Neutrophil (primary cell): ENCODE data around the gene PVRIG.
"Not testable (repeated sequence)": the region's sequence is repeated elsewhere in the genome, so short reads cannot be mapped to it uniquely, and the experiment has no call there.

ENCODE experiments used
- H3K27ac ChIP-seq: fragments of 200-600 bp; sonication (generic); 2 replicates; pipeline ENCODE4 v1.5.1; 2016; ENCODE audit warnings: mild to moderate bottlenecking, moderate library complexity
- H3K27me3 ChIP-seq: fragments of 200-600 bp; sonication (generic); 2 replicates; pipeline ENCODE4 v1.6.0; 2016; ENCODE audit warnings: mild to moderate bottlenecking
- H3K36me3 ChIP-seq: fragments of 200-600 bp; sonication (generic); 2 replicates; pipeline ENCODE4 v1.5.1; 2017
- H3K4me1 ChIP-seq, 2 experiments: fragments of 200-600 bp in 1 of 2; sonication (generic) in 1 of 2; 1 replicate in 1 of 2; 2 replicates in 1 of 2; pipeline versions ENCODE4 v1.5.1 to v1.6.1; 2013 to 2016; ENCODE audit warnings: low read depth in 1 of 2, low read length in 1 of 2, mild to moderate bottlenecking in 1 of 2, moderate library complexity in 1 of 2; ENCODE audit not compliant: control insufficient read depth in 1 of 2, insufficient read depth in 1 of 2
- H3K4me3 ChIP-seq, 2 experiments: fragments of 200-600 bp in 1 of 2; sonication (generic) in 1 of 2; 1 replicate in 1 of 2; 2 replicates in 1 of 2; pipeline ENCODE4 v1.5.1; 2013 to 2016; ENCODE audit warnings: low read depth in 1 of 2, low read length in 1 of 2, mild to moderate bottlenecking in 1 of 2, moderate library complexity in 1 of 2
- H3K9me3 ChIP-seq: fragments of 200-600 bp; sonication (generic); 2 replicates; pipeline ENCODE4 v1.5.1; 2016
- TF ChIP-seq, protein P1 (sequence below): fragments of 200-600 bp; sonication (generic); IDR thresholded peaks from 2 replicates; pipeline ENCODE4 v1.5.1; 2016; ENCODE audit warnings: antibody characterized with exemption

Gene PVRIG

GRCh38 chr7:100195222-100195621 is 24.5 kb upstream of the PVRIG start:
- H3K27ac ChIP-seq, result no peak overlapping the region
- H3K9me3 ChIP-seq, result no peaks in the 10 kb centered on the region
- no peaks in the 10 kb centered on the region for H3K27me3 ChIP-seq
- peaks cover 9 to 17% of the 10 kb centered on the region in 2 experiments for H3K4me1 ChIP-seq
- H3K4me3 ChIP-seq, result no peak overlapping the region
- TF ChIP-seq, protein P1, sequence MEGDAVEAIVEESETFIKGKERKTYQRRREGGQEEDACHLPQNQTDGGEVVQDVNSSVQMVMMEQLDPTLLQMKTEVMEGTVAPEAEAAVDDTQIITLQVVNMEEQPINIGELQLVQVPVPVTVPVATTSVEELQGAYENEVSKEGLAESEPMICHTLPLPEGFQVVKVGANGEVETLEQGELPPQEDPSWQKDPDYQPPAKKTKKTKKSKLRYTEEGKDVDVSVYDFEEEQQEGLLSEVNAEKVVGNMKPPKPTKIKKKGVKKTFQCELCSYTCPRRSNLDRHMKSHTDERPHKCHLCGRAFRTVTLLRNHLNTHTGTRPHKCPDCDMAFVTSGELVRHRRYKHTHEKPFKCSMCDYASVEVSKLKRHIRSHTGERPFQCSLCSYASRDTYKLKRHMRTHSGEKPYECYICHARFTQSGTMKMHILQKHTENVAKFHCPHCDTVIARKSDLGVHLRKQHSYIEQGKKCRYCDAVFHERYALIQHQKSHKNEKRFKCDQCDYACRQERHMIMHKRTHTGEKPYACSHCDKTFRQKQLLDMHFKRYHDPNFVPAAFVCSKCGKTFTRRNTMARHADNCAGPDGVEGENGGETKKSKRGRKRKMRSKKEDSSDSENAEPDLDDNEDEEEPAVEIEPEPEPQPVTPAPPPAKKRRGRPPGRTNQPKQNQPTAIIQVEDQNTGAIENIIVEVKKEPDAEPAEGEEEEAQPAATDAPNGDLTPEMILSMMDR, result no peak
- H3K36me3 ChIP-seq, result no peaks in the 10 kb centered on the region

DNA sequence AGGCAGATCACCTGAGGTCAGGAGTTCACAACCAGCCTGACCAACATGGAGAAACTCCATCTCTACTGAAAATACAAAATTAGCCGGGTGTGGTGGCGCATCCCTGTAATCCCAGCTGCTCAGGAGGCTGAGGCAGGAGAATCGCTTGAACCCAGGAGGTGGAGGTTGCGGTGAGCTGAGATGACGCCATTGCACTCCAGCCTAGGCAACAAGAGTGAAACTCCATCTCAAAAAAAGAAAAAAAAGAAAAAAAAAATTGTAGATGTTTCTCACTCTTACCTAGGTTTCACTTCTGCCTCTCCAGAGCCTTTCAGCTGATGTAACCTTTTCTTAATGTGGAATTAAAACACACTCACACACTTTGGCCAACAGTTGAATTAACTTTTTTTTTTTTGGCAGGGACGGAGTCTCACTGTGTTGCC is 23.8 kb upstream of the PVRIG start:
- H3K27me3 ChIP-seq, H3K9me3 ChIP-seq, H3K27ac ChIP-seq, H3K36me3 ChIP-seq, H3K4me3 ChIP-seq: not testable (repeated sequence)
- H3K4me1 ChIP-seq, result peaks cover 5 to 13% of the 10 kb centered on the region in 2 experiments

- Histone ChIP-seq H3K27ac (no peak overlapping the region), H3K36me3 (no peaks in the 10 kb centered on the region), H3K4me1 (no peaks in the 10 kb centered on the region), H3K27me3 (no peaks in the 10 kb centered on the region), H3K4me3 (no peak overlapping the region), H3K9me3 (no peaks in the 10 kb centered on the region)
- TF ChIP-seq, protein P1, result no peak
Observed at GRCh38 chr7:100198266-100198665, 21.5 kb upstream of the PVRIG start.

DNA sequence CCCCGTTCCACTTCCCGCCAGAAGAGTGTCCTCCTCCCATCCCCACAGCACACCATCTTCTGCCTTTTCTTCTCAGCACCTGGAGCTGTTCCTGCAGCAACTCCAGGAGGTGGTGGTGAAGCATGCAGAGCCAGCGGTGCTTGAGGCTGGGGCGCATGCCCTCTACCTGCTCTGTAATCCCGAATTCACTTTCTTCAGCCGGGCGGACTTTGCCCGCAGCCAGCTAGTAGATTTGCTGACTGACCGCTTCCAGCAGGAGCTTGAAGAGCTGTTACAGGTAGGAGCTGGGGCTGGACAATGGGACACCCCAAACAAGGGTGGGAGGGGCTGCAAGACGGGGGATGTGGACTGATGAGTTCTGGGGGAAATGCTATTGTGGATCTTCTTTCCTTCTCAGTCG is 19.1 kb upstream of the PVRIG start:
- no peaks in the 10 kb centered on the region for H3K4me1 ChIP-seq
- H3K9me3 ChIP-seq, result no peaks in the 10 kb centered on the region
- H3K4me3 ChIP-seq, result no peak overlapping the region
- no peak overlapping the region for H3K27ac ChIP-seq
- TF ChIP-seq, protein P1, result no peak
- no peaks in the 10 kb centered on the region for H3K36me3 ChIP-seq
- no peaks in the 10 kb centered on the region for H3K27me3 ChIP-seq

GRCh38 chr7:100204454-100204853 is 15.3 kb upstream of the PVRIG start:
- TF ChIP-seq, protein P1, result no peak
- Histone ChIP-seq H3K4me1 (no peaks in the 10 kb centered on the region), H3K9me3 (no peaks in the 10 kb centered on the region), H3K4me3 (no peak overlapping the region), H3K36me3 (no peaks in the 10 kb centered on the region), H3K27me3 (no peaks in the 10 kb centered on the region), H3K27ac (no peak overlapping the region)

DNA sequence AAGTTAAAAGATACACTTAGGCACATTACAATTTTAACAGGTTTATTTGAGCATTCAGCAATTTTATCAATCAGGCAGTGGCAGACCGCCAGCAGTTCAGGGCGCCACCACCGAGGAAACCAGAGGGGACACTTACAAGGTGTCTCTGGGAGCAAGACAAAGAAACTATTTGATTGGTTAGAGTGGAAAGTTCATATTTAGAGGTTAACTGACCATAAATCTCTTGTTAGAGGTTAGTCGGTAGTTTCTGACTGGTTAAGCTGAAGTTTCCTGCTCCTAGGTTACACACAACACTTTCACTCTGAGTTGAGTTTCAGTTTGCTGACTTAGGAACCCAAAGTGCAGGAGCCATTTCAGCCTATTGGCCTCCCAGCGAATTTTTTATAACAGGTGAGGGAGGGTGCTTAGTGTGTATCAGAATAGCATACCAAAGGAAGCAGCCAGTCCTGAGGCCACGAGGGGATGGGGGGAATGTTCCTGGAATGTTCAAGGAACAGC is 10.8 kb upstream of the PVRIG start:
- TF ChIP-seq, protein P1, result no peak
- H3K4me1 ChIP-seq, result no peaks in the 10 kb centered on the region

More for the DNA sequence above, 10.8 kb upstream of the PVRIG start:
- no peaks in the 10 kb centered on the region for H3K36me3 ChIP-seq
- no peaks in the 10 kb centered on the region for H3K9me3 ChIP-seq
- no peaks in the 10 kb centered on the region for H3K27me3 ChIP-seq
- H3K27ac ChIP-seq, result no peak overlapping the region
- H3K4me3 ChIP-seq, result no peak overlapping the region
